Measurements from ENCODE around the gene PTTG1IP. TPM values are rescaled to one million over a fixed set of nuclear protein-coding genes. Genes with fewer than 3 reads are reported as not detected.

Gene PTTG1IP
- total RNA-seq, 6 experiments from 2014 or later = 54.3 to 195 (median 140) TPM

- no peaks in the 10 kb centered on the region for H3K27me3 ChIP-seq
- H3K36me3 ChIP-seq = peaks cover 0 to 3% (median under 1%) of the 10 kb centered on the region in 4 donors
- peak in 2 of 4 donors; percentile 9 to 41 for ATAC-seq
- no peak overlapping the region for H3K4me3 ChIP-seq
- WGBS (ENCODE audit: insufficient coverage, low coverage, low lambda C conversion rate, missing lambda C conversion rate) = 33% methylated on average over 17 of the region's 19 CpGs
- peak in 2 of 3 donors; percentile 38 to 56 for DNase-seq
- intact Hi-C loops (cut with DNase I) = no loop called here
- H3K27ac ChIP-seq = peak overlapping the region; percentile 25 to 93 (median 72)
- no peaks in the 10 kb centered on the region for H3K9me3 ChIP-seq
- H3K4me1 ChIP-seq = peaks cover 0 to 54% (median 23%) of the 10 kb centered on the region in 4 donors
- TF ChIP-seq POLR2A (IDR thresholded peaks at IDR 0.05) (no peak), CTCF (IDR thresholded peaks at IDR 0.05) (no peak)
Measured at GRCh38 chr21:44869781-44870747, 3.4 kb downstream of the PTTG1IP start.

GRCh38 chr21:44868707-44869106, 4.8 kb downstream of the PTTG1IP start:
- 80% methylated on average over 4 of the region's 7 CpGs for WGBS (ENCODE audit: insufficient coverage, low coverage, low lambda C conversion rate, missing lambda C conversion rate)
- Histone ChIP-seq H3K9me3 (no peaks in the 10 kb centered on the region), H3K27me3 (no peaks in the 10 kb centered on the region), H3K36me3 (peaks cover 0 to 17% (median 4%) of the 10 kb centered on the region in 4 donors), H3K4me3 (no peak overlapping the region), H3K4me1 (peaks cover 0 to 51% (median 23%) of the 10 kb centered on the region in 4 donors), H3K27ac (no peak overlapping the region)
- TF ChIP-seq POLR2A (IDR thresholded peaks at IDR 0.05) (no peak), CTCF (IDR thresholded peaks at IDR 0.05) (no peak)
- DNase-seq = peak in 2 of 3 donors; percentile 10 to 35
- no peak for ATAC-seq
- intact Hi-C loops (cut with DNase I) = no loop called here

GRCh38 chr21:44867999-44868700, 5.3 kb downstream of the PTTG1IP start:
- 57% methylated on average over 12 of the region's 12 CpGs for WGBS (ENCODE audit: insufficient coverage, low coverage, low lambda C conversion rate, missing lambda C conversion rate)

More at GRCh38 chr21:44867999-44868700, 5.3 kb downstream of the PTTG1IP start:
- Histone ChIP-seq H3K36me3 (peaks cover 0 to 22% (median 5%) of the 10 kb centered on the region in 4 donors), H3K4me3 (no peak overlapping the region), H3K9me3 (no peaks in the 10 kb centered on the region), H3K4me1 (peaks cover 0 to 51% (median 23%) of the 10 kb centered on the region in 4 donors), H3K27ac (no peak overlapping the region), H3K27me3 (no peaks in the 10 kb centered on the region)
- no peak for ATAC-seq
- DNase-seq = peak in 1 of 3 donors; percentile 35
- TF ChIP-seq POLR2A (IDR thresholded peaks at IDR 0.05) (no peak), CTCF (IDR thresholded peaks at IDR 0.05) (no peak)
- intact Hi-C loops (cut with DNase I) = no loop called here
